GM12878 (cell line): ENCODE data around the gene DNAH17. TPM values are rescaled to one million over a fixed set of nuclear protein-coding genes. Genes with fewer than 3 reads are reported as not detected.

Source experiments
- ATAC-seq: fragments of 200-7000 bp; cut with Tn5 transposase; 3 replicates; pipeline ENCODE4 v1.9.1; 2020; ENCODE audit warnings: mild to moderate bottlenecking, moderate library complexity
- BruUV-seq: library from RNA; stranded (reverse); fragments of 400-500 nt; replicated peaks from 2 replicates; lab custom pipeline; 2021; lab: Mats Ljungman, UMichigan
- CTCF ChIA-PET: fragments of 300-600 bp; sonication (Branson Sonifier 250); formaldehyde crosslinking; extraction: SDS; loops from one replicate; lab custom pipeline; 2021; ENCODE audit warnings: inconsistent platforms; lab: Yijun Ruan, JAX
- POLR2A ChIA-PET: fragments of 350-600 bp; formaldehyde crosslinking; extraction: SDS; loops from one replicate; lab custom pipeline; 2021; ENCODE audit warnings: inconsistent platforms; lab: Charles Lee
- RAD21 ChIA-PET: fragments of 300-600 bp; sonication (Branson Sonifier 250); formaldehyde crosslinking; loops from one replicate; lab custom pipeline; 2023; ENCODE audit warnings: antibody characterized with exemption; ENCODE audit not compliant: unreplicated experiment; lab: Charles Lee
- SMC1A ChIA-PET: fragments of 300-600 bp; sonication (Branson Sonifier 250); formaldehyde crosslinking; loops from one replicate; lab custom pipeline; 2023; ENCODE audit not compliant: unreplicated experiment, uncharacterized antibody; lab: Charles Lee
- DNase-seq: peaks from one replicate; pipeline ENCODE4 v3.0.0-alpha.2; 2011; ENCODE audit warnings: low read depth, low spot score
- FAIRE-seq: peaks from 3 replicates; lab custom pipeline; 2011; peaks lifted over from hg19 to GRCh38; lab: Jason Lieb, UNC
- H2AFZ ChIP-seq: 2 replicates; pipeline ENCODE4 v1.6.0; 2011; ENCODE audit warnings: low read depth, low read length, control low read depth; ENCODE audit not compliant: control insufficient read depth
- H3K27ac ChIP-seq: 2 replicates; pipeline ENCODE4 v1.5.1; 2011; ENCODE audit warnings: control low read depth; ENCODE audit not compliant: control insufficient read depth, insufficient read depth
- H3K27me3 ChIP-seq, 2 experiments: replicated peaks in 1 of 2; 2 replicates each; pipeline versions ENCODE4 v1.6.0 to v1.6.1; 2011; ENCODE audit warnings: low read length in 1 of 2; ENCODE audit not compliant: control insufficient read depth in 2 of 2, insufficient read depth in 2 of 2
- H3K36me3 ChIP-seq, 2 experiments: 2 replicates each; pipeline ENCODE4 v1.5.1; 2011; ENCODE audit warnings: low read length in 1 of 2; ENCODE audit not compliant: control insufficient read depth in 2 of 2, insufficient read depth in 2 of 2
- H3K4me1 ChIP-seq: 2 replicates; pipeline ENCODE4 v1.6.1; 2011; ENCODE audit warnings: mild to moderate bottlenecking, low read length, moderate library complexity, mixed read lengths; ENCODE audit not compliant: control insufficient read depth, insufficient read depth
- H3K4me2 ChIP-seq: 2 replicates; pipeline ENCODE4 v1.6.0; 2011; ENCODE audit warnings: control low read depth; ENCODE audit not compliant: control insufficient read depth, insufficient read depth
- H3K4me3 ChIP-seq: fragments of 200-600 bp; sonication (generic); 2 replicates; pipeline ENCODE4 v1.5.1; 2016
- H3K79me2 ChIP-seq: 2 replicates; pipeline ENCODE4 v1.6.0; 2011; ENCODE audit warnings: low read length; ENCODE audit not compliant: control insufficient read depth, insufficient read depth
- H3K9ac ChIP-seq: 2 replicates; pipeline ENCODE4 v1.8.0; 2011; ENCODE audit warnings: low read length, control low read depth, mixed read lengths; ENCODE audit not compliant: control insufficient read depth, insufficient read depth
- H3K9me3 ChIP-seq: replicated peaks from 3 replicates; pipeline ENCODE4 v1.5.1; 2011; ENCODE audit warnings: mild to moderate bottlenecking, low read length; ENCODE audit not compliant: control insufficient read depth, insufficient read depth
- H4K20me1 ChIP-seq: 2 replicates; pipeline ENCODE4 v1.6.0; 2011; ENCODE audit not compliant: control insufficient read depth, insufficient read depth
- BCL11A ChIP-seq: IDR thresholded peaks from 2 replicates; pipeline ENCODE4 v1.6.1; 2011; ENCODE audit warnings: low read depth, low read length
- BCL3 ChIP-seq: IDR thresholded peaks from 2 replicates; pipeline ENCODE4 v1.6.1; 2011; ENCODE audit warnings: borderline replicate concordance, low read depth, mild to moderate bottlenecking, moderate library complexity, low read length; ENCODE audit not compliant: insufficient read depth, poor library complexity, severe bottlenecking
- BRCA1 ChIP-seq: IDR thresholded peaks from 2 replicates; pipeline ENCODE4 v1.6.1; 2011; ENCODE audit warnings: low read depth, low read length, improper control_type of control experiment
- CBFB ChIP-seq: IDR thresholded peaks from 2 replicates; pipeline ENCODE4 v1.6.1; 2016; ENCODE audit warnings: antibody characterized with exemption, low read depth
- CREB1 ChIP-seq: IDR thresholded peaks from 2 replicates; pipeline ENCODE4 v1.6.1; 2012; ENCODE audit warnings: low read depth, mild to moderate bottlenecking, inconsistent platforms
- CUX1 ChIP-seq: IDR thresholded peaks from 2 replicates; pipeline ENCODE4 v1.6.1; 2012; ENCODE audit warnings: improper control_type of control experiment, low read depth, low read length; ENCODE audit not compliant: insufficient replicate concordance
- EP300 ChIP-seq, 2 experiments: fragments of 150-350 bp in 1 of 2; IDR thresholded peaks; 2 replicates each; pipeline ENCODE4 v1.6.1; 2011 to 2012; ENCODE audit warnings: low read depth in 2 of 2, low read length in 2 of 2, borderline replicate concordance in 1 of 2, improper control_type of control experiment in 1 of 2, inconsistent platforms in 1 of 2; ENCODE audit not compliant: control insufficient read depth in 1 of 2
- GATAD2B ChIP-seq: fragments of 450-650 bp; conservative IDR thresholded peaks from 2 replicates; pipeline ENCODE4 v1.6.1; 2017; ENCODE audit warnings: low read depth, mild to moderate bottlenecking, moderate library complexity
- HDAC2 ChIP-seq: fragments of 200-600 bp; sonication (generic); IDR thresholded peaks from 2 replicates; pipeline ENCODE4 v1.6.1; 2017
- HDGF ChIP-seq: fragments of 450-650 bp; IDR thresholded peaks from 2 replicates; pipeline ENCODE4 v1.6.1; 2016; ENCODE audit warnings: antibody characterized with exemption
- HSF1 ChIP-seq: fragments of 150-350 bp; IDR thresholded peaks from 2 replicates; pipeline ENCODE4 v1.6.1; 2014; ENCODE audit warnings: mild to moderate bottlenecking, low read depth, low read length
- NBN ChIP-seq: fragments of 450-650 bp; IDR thresholded peaks from 2 replicates; pipeline ENCODE4 v1.6.1; 2016
- PBX3 ChIP-seq: IDR thresholded peaks from 2 replicates; pipeline ENCODE4 v1.6.1; 2011; ENCODE audit warnings: mild to moderate bottlenecking, low read depth, low read length, moderate library complexity; ENCODE audit not compliant: insufficient replicate concordance
- RAD21 ChIP-seq: IDR thresholded peaks from 2 replicates; pipeline ENCODE4 v1.6.1; 2011; ENCODE audit warnings: mild to moderate bottlenecking, low read depth, low read length, moderate library complexity; ENCODE audit not compliant: insufficient read depth
- RCOR1 ChIP-seq: conservative IDR thresholded peaks from 2 replicates; pipeline ENCODE4 v1.6.1; 2012; ENCODE audit warnings: low read depth, low read length, improper control_type of control experiment
- TARDBP ChIP-seq: IDR thresholded peaks from 2 replicates; pipeline ENCODE4 v1.6.1; 2016; ENCODE audit warnings: borderline replicate concordance
- ZBED1 ChIP-seq: IDR thresholded peaks from 2 replicates; pipeline ENCODE4 v1.6.1; 2016; ENCODE audit warnings: borderline replicate concordance
- WGBS: methylation state at CpG from one replicate; pipeline ENCODE4 v1.1.6; 2016; ENCODE audit warnings: low lambda C conversion rate; ENCODE audit not compliant: insufficient replicate concordance, insufficient coverage; ENCODE audit errors: missing lambda C conversion rate; 5-methylcytosine and 5-hydroxymethylcytosine counted together
- in situ Hi-C: fragments of 300-500 bp; cut with MboI; formaldehyde crosslinking; loops from 9 replicates; pipeline ENCODE4 v1.14.3; 2018; ENCODE audit warnings: mixed read lengths
- intact Hi-C: fragments of 100-400 bp; cut with micrococcal nuclease; formaldehyde crosslinking; loops from one replicate; pipeline ENCODE4 v1.14.2; 2022; ENCODE audit not compliant: unreplicated experiment
- polyA plus RNA-seq, 11 experiments: library from polyadenylated mRNA; depleted of rRNA in 4 of 11; unstranded in 6 of 11; stranded (reverse) in 5 of 11; fragments of >200 nt; fragmentation: Nextera tagmentation in 4 of 11; fragmentation: Illumina TruSeq in 1 of 11; extraction: Ambion mirVana in 4 of 11; extraction: Trizol in 1 of 11; gene quantifications; 1 replicate in 1 of 11; 2 replicates in 10 of 11; pipeline versions ENCODE4 v1.2.1 to v1.2.3, GENCODE V29; 2011 to 2016; ENCODE audit warnings: inconsistent platforms in 2 of 11, missing spikeins in 2 of 11, low read depth in 1 of 11
- total RNA-seq, 4 experiments: library from RNA; depleted of rRNA in 3 of 4; stranded (reverse); fragments of >200 nt in 3 of 4; fragmentation: Illumina TruSeq in 1 of 4; extraction: Trizol in 1 of 4; gene quantifications; 2 replicates each; pipeline versions ENCODE4 v1.2.1 to v1.2.3, GENCODE V29; 2013 to 2021

DNAH17 gene
- total and polyA plus RNA-seq, 10 of the 15 experiments (the other 5 are each of a cell fraction or from before 2014, with no cell fraction given) = 0.16 to 2.9 (median 0.56) TPM

- CTCF ChIA-PET = interaction anchor here (0.6 kb wide), 1 partner anchor 274 kb away, joined by 3 read pairs; no protein-coding TSS in a partner anchor
- TF ChIP-seq RAD21 (no peak), HSF1 (no peak), NBN (no peak), BCL11A (no peak), HDGF (no peak), RCOR1 (no peak), PBX3 (no peak), ZBED1 (no peak), CBFB (no peak), CUX1 (no peak), HDAC2 (no peak), TARDBP (no peak), EP300 (IDR thresholded peaks at IDR 0.05; ENCODE audit: borderline replicate concordance in 1 of 2, control insufficient read depth in 1 of 2, low read depth in 2 of 2, low read length in 2 of 2) (no peak), CREB1 (no peak), BCL3 (no peak), BRCA1 (no peak), GATAD2B (no peak)
Measured at GRCh38 chr17:78567991-78568390, 9.2 kb downstream of the DNAH17 start.

More at GRCh38 chr17:78567991-78568390, 9.2 kb downstream of the DNAH17 start:
- Histone ChIP-seq H3K9ac (no peak overlapping the region), H3K36me3 (no peaks in the 10 kb centered on the region), H3K4me3 (no peak overlapping the region), H3K4me1 (no peaks in the 10 kb centered on the region), H3K9me3 (no peaks in the 10 kb centered on the region), H3K27ac (no peak overlapping the region), H3K79me2 (no peaks in the 10 kb centered on the region), H3K27me3 (peaks cover 2 to 3% of the 10 kb centered on the region in 2 experiments; a peak in 3 of 4 replicates), H2AFZ (no peak overlapping the region), H3K4me2 (no peak overlapping the region), H4K20me1 (no peaks in the 10 kb centered on the region)
- ChIA-PET SMC1A (no interaction called here), RAD21 (no interaction called here), POLR2A (no interaction called here)
- DNase-seq (no peak), ATAC-seq (no peak), FAIRE-seq (no peak)
- no TSS peak for BruUV-seq
- 48% methylated on average over 10 of the region's 11 CpGs for WGBS
- intact Hi-C loops (no loop called here), in situ Hi-C loops (no loop called here)
